Hypothalamus (tissue), 51 donors: Measurements from ENCODE around the gene LHFPL2.
"Not testable (repeated sequence)": the region's sequence is repeated elsewhere in the genome, so short reads cannot be mapped to it uniquely, and the experiment has no call there.

Experiments
- DNase-seq, 51 donors: peaks; one replicate each; lab custom pipeline; 2025; lab: John Stamatoyannopoulos, UW

LHFPL2 gene

GRCh38 chr5:78667461-78668103, 19.0 kb upstream of the LHFPL2 start:
- no peak for DNase-seq

- not testable (repeated sequence) for DNase-seq
Observed at GRCh38 chr5:78666975-78667374, 18.4 kb upstream of the LHFPL2 start.

- no peak for DNase-seq
Observed at GRCh38 chr5:78666041-78666444, 17.5 kb upstream of the LHFPL2 start.

DNA sequence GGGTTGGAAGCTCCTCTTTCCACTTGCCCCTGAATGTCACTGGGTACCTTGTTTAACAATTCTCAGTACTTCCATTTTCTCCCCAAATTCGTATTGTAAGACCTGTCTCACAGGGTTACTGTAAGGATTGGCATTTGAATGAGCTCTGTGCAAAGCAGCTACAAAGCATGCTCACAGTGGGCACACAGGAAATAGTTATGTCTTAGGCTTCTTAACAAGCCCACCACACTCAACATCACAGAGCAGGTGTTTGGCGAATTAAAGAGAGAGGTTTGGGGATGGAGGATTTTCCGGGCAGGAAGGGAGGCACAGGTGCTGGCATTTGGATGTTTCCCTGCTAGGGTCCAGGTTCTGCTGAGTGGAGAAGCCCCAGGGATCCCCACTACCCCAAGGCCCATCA, 17.0 kb upstream of the LHFPL2 start:
- DNase-seq: no peak

DNA sequence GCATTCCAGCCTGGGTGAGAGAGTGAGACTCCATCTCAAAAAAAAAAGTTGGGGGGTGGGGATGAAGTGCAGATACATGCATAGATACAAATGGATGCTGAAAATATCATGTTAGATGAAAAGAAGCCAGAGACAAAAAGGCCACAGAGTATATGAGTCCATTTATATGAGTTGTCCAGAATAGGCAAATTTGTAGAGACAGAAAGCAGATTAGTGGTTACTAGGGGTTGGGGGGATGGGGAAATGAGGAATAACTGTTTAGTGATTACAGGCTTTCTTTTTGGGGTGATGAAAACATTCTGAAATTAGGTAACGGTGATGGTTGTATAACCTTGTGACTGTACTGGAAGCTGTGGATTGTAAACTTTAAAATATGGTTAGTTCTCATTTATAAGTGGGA, 13.8 kb upstream of the LHFPL2 start:
- no peak for DNase-seq

DNA sequence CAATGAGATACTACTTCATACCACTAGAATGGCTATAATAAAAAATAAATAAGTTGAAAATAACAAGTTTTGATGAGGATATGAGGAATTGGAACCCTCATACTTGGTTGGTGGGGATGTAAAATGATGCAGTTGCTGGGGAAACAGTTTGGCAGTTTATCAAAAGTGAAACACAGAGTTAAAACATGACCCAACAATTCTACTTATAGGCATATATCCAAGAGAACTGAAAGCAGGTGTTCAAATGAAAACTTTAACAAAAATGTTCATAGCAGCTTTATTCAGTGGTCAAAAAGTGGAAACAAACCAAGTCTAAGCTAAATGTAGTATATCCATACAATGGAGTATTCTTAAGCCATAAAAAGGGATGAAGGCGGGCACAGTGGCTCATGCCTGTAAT, 13.1 kb upstream of the LHFPL2 start:
- DNase-seq: no peak

- no peak for DNase-seq
Observed at GRCh38 chr5:78661044-78661443, 12.5 kb upstream of the LHFPL2 start.

- DNase-seq: no peak
Observed at GRCh38 chr5:78660401-78660800, 11.8 kb upstream of the LHFPL2 start.

DNA sequence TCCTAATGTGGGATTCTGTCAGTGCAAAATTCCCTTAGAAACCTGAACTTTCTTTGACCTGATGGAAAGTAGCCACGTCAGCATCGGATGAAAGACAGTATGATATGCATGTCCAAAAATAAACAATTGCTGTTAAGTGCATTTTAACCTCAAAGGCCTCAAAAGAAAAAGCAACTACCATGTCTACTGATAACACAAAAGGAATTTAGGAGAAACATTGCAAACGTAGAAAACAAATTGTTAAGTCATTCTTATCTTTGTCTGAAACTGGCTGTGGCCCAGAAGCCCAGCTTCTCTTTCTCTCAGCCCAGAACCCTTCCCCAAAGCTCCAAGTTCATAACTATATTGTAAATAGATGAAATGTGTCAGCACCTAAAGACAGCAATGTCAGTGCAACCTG, 11.1 kb upstream of the LHFPL2 start:
- DNase-seq: no peak

- DNase-seq: no peak
Observed at GRCh38 chr5:78659114-78659513, 10.5 kb upstream of the LHFPL2 start.

- no peak for DNase-seq
Observed at GRCh38 chr5:78657201-78657600, 8.6 kb upstream of the LHFPL2 start.

DNA sequence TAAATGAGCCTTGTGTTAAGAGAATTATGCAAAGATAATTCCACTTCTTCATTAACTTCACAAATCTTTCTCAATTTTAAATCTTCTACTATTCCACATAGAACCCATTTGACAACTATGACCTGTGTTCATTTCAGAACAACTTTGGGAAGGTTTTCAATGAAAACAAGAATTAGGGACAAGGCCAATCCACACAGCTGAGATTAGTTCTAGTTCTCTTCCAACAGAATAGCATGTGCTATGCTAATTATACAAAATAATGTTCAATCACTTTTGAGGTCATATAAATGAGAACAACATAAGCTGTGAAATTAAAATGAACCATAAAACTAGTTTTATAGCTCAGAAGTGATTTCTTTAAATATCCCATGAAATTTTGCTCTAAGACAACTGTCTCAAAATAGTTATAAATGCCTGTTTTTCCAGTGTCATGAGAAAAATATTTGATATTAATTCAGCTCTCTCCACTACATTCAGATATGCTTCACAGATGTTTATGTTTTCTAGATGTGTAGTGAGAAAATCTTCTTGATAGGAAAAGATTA, 7.2 kb upstream of the LHFPL2 start:
- no peak for DNase-seq

DNA sequence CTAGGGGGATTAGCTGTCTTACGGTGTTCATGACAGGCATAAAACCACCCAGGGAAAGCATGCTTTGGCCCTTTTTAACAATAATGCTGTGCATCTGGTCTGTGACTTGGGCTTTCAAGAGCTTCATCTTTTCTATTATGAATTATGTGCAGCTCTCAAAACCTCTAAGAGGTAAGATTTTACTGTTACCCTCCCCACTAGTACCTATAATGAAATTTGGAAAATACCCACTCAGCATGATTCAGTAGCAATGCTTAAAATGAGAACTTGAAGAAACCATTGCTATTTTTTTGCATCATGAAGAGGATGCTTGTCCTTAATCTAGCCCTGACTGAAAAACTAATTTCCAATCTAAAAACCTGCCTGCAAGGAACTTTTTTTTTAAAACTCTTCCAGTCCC, 5.8 kb upstream of the LHFPL2 start:
- no peak for DNase-seq

DNA sequence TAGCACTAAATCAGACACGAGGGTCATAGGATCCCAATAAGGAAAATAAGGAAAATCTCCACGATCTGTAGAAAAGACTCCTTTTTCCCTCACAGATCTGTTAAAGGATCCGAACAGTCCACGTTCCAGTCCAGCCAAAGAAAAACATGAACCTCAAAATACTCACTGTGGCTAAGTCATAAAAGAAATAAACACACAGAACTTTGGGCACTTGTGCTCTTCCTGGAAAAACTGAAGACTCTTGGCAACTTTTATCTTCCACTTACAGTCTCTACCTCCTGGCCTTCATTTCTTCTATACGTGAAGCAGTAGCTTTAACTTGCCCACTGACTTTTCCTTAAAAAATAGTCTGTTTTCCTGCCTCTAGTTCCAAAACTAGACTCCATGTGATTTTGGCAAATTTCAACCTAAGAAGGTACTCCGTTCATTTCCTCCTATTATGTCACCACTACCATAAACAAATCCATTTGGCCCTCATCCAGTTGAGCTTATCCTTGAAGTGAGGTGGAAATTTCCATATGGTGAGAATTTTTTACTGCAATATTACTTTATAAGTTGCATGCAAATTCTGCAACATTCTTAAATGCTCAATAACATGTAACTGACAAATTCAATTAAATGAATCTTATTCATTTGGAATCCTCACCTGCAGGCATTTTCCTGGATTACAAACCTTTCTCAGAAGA, 5.3 kb upstream of the LHFPL2 start:
- no peak for DNase-seq

- DNase-seq: no peak
Observed at GRCh38 chr5:78653031-78653430, 4.5 kb upstream of the LHFPL2 start.

DNA sequence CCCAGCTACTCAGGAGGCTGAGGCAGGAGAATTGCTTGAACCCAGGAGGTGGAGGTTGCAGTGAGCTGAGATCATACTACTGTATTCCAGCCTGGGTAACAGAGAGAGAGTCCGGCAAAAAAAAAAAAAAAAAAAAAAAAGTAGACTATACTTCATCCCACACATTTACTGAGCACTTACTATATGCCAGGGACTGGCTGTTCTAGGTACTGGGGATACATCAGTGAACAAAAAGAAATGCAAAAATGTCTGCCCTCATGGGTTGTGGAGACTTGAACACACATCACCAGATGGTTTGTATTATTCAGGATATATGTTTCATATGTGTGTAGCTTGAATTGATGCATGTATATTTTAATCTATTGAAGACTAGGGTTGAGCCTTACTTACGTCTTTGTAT, 2.9 kb upstream of the LHFPL2 start:
- no peak for DNase-seq

DNA sequence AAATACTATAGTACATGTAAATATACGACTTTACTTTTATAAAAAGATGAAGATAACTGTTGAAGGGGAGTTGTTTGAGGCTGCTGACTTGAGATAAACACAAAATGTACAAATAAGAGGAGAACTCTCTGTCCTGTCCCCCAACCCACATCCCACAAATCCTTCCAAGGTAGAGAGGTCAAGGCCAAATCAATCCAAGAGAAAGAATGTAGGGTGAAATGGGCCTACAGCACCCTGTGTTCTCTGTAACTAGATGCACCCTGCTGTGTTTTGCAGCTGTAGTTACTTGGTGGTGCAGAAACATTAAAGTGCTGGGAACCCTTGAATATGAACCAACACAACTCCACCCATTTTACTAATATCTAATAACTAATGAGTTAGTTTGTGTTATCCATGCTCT, 2.0 kb upstream of the LHFPL2 start:
- DNase-seq: no peak

DNA sequence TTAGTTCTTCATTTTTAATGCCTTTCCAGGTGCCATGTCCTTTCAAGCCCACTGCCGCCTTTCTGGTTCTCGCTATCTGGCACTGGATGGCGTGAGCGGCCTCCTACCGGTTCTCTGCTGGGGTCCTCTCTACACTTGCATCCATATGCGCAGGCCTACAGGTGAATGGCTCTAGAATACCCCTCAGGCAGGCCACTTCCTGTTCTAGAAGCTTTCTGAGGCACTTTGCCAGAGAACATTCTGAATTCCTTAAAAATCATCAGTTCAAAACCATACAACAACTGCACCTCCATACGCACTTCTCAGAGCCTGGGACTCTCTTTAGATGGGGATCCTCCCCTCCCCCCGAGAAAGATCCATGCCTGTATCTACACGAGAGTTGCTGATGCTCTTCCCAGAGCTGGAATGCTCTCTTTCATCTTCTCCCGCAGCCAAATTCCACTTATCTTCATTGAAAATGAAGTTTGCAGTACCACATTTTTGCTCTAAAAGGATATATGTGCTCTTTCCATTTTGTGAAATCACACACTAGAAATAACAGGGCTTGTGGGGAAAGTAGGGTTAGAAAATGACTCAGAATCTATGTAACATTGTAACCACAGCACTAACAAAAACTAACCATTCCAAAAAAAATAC, 1.4 kb upstream of the LHFPL2 start:
- DNase-seq: no peak

DNA sequence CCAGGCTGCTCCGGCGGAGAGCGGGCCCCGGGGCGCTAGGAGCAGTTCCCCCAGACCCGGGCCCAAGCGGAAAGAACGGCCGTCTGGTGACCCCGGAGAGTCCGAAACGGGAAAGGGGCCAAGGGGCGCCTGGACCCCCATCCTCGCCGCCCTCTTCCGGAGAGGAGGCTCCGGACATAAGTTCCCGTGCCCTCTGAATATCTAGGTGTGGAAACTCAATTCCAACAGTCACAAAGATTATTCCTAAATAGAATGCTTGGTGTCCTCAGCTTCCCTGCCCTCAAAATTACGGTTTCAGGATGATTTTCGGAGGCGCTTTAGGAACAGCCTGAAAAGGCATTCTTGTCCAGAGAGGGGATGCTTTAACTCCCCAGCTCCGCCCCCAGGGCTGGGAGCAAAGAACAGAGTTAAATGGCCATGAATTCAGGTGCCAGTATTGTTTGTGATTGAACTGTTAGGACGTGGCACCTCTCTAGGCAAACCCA, 681 bp upstream of the LHFPL2 start:
- peak in 3 of 51 donors; percentile 57 to 73 (median 59) for DNase-seq

DNA sequence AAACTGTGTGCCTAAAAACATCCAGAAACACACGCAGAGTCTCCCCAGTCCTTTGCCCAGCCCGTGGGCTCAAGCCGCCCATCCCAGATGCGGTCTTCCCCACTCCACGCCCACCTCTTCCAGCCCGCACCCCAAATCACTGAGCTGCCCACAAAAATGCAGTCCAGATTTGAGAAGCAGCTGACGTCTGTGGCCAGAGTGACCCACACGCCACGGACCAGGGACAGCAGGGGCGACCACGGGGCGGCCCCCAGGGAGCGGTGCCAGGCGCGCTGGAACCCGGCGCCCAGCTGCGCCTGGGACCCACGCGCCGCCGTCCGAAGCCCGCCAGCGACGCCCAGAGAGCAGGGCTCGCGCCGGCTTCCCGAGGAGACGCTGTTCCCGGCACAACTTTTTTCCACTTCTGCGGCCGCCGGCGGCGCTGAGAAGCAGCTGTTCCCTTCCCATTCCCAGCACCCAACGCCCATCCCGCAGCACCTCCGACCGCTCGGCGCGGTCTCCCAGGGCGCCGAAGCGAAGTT, 674 bp downstream of the LHFPL2 start:
- peak in 35 of 51 donors; percentile 14 to 81 (median 54) for DNase-seq

GRCh38 chr5:78647351-78647818, 1.2 kb downstream of the LHFPL2 start:
- peak in 3 of 51 donors; percentile 12 to 65 (median 22) for DNase-seq
